GM21360 (cell line): ENCODE results near the gene RPS18.

ENCODE experiments used
- ATAC-seq: cut with Tn5 transposase; IDR thresholded peaks from one replicate; pipeline ENCODE4 v1.9.1; 2021; ENCODE audit warnings: mild to moderate bottlenecking, moderate library complexity; ENCODE audit not compliant: unreplicated experiment

RPS18 gene

DNA sequence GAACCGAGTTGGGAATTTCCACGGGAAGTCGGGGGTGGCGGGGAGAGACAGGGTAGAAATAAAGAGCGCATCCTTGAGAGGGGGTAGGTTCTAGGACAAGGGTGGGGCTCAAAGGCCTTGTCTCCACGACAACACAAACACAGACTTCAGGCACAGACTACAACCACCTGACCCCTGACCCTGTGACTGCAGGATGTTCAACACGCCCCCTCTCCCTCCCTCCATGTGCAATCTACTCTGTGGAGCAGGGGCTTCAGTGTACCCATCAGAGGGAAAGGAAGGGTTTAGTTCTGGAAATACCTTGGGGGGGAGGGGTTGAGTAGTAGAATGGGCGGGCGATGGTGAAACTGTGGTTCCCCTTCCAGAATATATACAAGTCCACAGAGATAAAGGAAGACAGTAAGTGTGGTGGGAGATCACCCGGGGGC lies 42.7 kb downstream of the RPS18 start:
- no peak for ATAC-seq

DNA sequence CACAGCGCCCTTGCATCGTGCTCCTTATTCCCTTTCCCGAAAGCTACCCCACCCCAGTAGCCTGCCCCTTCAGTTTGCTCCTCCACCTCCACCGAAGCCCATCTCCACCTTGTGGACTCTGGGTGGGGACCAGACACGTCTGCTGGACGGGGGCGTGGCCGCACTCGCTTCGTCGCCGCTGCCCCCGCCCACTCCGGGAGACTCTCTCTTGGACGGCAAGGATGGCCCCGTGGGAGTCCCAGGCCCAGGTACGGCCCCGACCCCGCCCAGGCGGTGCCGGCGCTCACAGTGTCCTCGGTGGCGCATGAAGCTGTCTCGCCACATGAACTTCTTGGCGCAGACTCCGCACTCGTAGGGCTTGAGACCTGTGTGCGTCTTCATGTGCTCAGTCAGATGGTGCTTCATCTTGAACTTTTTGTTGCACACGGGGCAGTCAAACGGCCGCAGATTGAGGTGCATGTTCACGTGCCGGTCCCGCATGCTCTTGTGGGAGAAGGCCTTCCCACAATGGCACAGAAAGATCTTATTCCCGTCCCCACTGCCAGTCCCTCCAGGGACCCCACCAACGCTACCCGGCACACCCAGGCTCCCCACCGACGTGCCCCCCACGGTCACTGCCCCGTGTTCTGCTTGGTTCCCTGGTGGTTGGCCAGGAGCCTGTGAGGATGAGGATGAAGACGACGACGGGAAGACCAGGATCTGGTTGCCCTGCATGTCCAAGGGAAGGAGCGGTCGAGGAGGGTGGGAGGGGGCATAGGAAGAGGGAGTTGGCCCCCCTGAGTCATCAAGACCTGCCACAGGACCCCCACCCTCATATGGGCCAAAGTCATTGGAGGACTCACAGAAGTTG lies 43.3 kb downstream of the RPS18 start:
- ATAC-seq = no peak

DNA sequence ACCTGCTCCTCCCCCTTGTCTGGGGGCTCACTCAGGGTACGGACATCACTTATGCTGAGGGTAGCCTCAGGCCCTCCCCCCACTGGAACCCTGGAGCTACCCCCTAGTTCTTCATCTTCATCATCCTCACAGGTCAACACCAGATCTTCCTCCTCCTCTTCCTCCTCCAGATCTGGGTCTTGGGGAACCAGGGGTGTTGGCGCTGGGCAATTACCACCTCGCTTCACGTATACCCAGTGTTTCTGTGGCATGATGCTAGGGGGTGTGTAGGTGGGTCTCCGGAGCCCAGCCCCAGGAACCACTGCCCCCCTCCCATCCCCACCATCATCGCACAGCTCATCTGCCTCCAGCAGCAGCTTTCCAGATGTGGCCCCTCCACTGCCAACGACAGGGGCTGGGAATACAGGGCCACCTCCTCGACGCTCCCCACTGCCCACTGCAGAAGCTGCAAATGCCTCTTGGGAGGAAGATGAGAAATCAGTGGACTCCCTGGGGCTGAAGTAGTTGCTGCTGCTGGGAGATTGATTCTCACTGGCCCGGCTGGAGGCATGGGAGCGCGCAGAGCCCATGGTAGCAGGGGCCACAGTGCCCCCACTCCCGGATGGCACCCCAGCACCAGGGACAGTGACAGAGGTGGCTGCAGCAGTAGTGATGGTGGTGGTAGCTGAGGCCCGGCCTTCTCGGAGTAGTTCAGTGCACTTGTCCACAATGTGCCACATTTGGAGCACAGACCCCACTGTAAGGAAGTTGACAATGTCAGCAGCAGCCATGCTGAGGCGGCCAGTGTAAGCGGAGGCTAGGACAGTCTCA lies 44.1 kb downstream of the RPS18 start:
- ATAC-seq = no peak

DNA sequence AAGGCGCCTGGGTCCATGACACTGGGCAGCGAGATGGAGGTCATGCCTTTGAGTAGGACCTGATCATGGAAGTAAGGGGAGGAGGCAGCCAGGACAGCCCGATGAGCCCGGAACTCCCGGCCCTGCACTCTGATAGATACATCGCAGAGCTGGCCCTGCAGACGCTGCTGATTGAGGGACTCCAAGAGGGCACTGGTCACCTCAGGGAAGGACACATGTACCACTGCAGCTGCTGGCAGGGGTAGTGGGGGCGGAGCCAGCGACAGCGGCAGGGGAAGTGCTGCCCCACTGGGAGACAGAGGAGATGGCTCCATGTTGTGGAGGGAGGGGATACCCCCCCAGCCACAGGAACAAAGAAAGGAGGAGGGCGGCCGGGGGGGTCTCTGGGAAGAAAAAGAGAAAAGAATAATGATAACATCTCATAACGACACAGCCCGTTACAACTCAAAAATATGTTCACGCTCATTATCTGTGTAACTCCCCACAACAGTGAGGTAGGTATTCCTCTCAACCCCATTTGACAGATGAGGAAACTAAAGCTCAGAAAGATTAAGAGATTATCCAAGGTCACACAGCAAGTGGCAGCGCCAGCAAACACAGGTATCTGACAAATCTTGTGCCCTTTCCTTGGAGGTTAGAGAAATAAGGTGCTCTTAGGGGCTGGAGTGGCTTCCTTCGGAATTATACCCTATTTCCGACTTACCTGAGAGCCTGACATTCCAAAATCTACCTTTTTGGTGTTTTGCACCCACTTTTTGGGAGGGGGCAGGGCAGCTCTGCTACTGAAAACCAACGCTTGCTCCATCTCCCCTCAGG lies 44.9 kb downstream of the RPS18 start:
- no peak for ATAC-seq

DNA sequence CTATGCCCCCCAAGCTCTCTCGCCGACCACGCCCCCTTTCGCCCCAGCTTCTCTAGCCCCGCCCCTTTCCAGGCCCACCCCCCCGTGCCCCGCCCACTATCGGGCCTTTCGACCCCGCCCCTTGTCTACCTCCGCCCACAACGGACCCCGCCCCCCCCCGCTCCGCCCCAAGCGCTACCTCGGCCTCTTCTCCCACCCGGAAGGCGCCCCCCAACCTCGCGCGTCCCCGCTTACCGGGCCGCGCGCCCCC lies 45.5 kb downstream of the RPS18 start:
- no peak for ATAC-seq

DNA sequence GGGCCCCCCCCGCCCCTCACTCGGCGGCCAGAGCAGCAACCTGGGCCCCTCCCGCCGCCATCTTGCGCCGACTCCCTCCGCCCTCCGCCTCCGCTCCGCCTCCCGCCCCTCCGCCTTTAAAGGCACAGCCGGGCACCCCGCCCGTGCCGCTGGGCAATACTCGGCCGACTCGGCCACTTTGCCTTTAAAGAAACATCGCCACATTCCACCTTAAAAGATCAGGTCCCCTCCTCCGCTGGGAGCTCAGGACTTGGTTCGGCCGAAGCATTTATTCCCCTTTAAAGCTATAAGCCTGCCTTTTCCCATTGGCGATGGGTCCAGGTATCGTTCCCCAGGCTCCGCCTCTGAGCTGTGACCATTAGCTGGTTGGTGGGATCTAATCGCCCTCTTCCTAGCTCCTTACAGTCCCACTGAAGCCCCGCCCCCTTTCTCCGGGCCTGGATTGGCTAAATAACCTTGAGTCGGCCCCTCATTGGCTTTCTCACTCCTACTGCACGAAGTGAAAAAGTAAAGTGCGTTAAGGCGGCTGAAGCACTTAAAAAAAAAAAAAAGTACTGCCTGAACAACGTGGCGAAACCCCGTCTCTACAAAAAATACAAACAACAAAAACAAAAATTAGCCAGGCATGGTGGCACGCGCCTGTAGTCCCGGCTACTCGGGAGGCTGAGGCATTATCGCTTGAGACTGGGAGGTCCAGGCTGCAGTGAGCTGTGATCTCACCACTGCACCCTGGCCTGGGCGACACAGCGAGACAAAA lies 46.0 kb downstream of the RPS18 start, which contains the start of gene ZBTB22:
ZBTB22 (minus strand) TSS at position 76 of the 757 bp plus-strand sequence. CDS start 828 bp downstream, outside the sequence.
- peak; percentile 41 for ATAC-seq

DNA sequence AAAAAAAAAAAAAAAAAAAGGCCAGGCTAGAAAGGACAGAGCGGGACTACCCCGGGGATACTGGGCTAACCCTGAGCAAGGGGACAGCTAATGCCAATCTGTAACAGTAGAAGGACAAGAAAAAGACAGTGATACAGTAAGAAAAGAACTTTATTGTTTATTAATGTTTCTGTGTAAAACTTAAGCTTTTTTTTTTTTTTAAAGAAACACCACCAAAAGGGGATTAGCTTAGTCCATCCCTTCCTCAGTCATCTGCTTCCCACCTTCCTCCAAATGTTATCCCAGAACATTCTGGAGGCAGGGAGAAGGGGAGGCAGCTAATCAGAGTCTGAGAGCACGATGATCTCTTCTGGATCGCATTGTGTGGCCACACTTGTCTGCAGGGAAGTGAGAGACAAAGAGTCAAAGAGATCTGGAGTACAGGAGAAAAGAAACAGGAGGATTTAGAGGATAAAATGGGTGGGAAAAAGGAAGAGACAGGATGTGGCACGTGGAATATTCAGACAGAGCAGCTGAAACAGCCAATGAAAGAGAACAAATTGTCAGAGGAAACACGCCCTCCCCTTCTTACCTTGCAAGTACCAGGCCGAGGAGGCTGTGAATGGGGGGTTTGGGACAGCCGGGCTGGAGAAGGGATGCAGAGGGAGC lies 46.7 kb downstream of the RPS18 start:
- no peak for ATAC-seq

DNA sequence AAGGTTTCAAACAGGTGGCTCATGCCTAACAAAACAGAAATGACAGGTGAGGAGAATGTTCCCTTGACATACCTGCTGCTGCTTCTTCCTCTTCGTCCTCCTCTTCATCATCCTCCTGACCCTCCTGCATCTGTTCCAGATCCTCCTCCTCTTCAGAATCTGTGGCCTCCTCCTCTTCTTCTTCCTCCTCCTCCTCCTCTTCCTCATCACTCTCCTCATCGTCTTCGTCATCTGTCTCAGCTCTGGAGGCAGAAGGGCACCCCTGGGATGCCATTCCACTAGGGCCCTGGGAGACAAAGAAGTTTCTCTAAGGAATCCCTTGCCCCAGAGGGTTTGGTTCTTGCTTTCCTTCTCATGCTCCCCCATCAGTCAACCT lies 48.1 kb downstream of the RPS18 start:
- ATAC-seq = no peak

DNA sequence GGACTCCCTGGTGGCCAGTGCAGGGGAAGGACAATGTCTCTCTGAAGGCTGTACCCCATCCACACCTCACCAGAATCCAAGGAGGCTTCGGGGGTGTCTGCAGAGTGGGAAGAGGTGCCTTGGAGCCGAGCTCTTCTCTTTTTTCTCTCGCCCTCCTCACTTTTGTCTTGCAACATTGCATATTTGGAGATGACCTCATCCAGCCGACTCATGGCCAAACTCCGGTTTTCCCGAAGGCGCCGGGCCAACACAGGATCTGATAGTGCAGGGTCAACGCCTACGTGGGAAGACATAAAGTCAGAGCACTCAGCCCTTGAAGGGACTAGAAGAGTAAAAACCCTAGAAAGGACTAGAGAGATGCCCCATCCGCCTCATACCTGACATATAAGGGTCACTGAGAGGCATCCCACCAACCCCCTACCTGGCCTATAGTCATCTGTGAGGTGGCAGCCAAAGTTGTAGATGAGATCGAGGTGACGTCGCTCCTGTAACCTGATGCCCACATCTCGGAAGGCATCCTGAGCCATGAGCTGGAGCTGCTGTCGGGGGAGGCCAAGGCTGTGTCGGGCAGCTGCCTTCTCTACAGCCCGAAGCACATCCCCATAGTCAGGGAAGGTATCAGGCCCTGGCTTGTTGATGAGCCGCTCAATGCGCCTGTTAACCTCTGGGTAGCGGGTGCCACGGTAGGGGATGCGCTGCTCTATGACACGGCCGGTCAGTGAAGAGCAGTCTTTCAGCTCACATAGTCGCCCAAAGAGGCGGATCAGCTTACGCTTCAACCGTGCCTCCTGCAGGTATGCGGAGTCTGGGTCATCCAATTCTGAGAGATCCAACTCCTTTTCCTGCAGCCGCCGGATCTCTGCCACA lies 48.7 kb downstream of the RPS18 start:
- no peak for ATAC-seq

DNA sequence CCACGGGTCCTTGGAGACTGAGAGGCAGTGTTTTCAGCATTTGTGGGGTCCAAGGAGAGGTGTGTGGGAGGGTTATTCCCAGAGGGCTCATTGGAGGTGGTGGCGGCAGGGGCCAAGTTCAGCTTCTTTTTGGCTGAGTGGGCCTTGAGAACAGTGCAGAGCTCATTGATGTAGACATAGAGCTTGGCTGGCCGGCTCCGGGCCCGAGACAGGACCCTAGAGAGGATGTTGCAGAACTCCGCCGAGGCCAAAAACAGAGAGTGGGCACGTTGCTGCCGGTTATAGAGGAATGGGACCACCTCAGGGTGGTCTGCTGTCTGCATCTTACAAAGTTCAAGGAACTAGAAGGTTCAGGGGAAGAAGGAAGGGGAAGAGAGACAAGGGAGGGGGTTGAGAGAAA lies 49.4 kb downstream of the RPS18 start:
- ATAC-seq = no peak

DNA sequence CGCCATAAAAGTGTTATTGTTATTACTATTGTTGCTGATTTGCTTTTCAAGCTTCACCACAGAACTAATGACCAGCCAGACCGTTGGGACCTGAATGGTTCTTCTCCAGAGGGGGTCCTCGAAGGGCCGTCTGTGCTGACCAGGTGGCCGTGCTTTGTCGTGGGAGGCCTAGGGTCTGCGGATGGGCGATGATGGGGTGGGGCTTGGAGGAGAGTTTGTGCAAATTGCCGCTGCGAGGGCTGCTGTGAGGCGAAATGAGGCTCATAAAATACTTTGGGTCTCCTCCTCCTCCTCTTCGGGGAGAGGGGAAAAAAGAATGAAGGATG lies 51.7 kb downstream of the RPS18 start:
- ATAC-seq = peak; percentile 14

DNA sequence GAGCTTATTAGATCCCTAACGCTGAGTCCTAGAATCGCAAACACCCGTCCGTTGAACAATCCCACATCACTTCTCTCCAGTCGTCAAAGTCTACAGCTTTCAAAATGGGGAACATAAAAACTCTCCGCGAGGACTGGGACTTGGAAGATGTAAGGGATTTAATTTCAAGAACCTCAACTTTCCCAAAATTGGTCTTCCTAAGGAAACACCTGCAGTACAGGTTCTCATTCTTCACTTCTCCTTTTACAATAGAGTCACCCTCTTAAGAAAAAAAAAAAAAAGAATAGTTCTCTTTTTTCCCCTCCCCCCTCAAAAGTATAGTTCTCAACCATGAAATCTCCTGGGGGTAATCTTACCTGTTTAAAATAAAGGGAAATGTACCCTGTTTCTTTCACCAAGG lies 52.2 kb downstream of the RPS18 start:
- no peak for ATAC-seq
